ENCODE measurements around the gene NEDD8.

DNA sequence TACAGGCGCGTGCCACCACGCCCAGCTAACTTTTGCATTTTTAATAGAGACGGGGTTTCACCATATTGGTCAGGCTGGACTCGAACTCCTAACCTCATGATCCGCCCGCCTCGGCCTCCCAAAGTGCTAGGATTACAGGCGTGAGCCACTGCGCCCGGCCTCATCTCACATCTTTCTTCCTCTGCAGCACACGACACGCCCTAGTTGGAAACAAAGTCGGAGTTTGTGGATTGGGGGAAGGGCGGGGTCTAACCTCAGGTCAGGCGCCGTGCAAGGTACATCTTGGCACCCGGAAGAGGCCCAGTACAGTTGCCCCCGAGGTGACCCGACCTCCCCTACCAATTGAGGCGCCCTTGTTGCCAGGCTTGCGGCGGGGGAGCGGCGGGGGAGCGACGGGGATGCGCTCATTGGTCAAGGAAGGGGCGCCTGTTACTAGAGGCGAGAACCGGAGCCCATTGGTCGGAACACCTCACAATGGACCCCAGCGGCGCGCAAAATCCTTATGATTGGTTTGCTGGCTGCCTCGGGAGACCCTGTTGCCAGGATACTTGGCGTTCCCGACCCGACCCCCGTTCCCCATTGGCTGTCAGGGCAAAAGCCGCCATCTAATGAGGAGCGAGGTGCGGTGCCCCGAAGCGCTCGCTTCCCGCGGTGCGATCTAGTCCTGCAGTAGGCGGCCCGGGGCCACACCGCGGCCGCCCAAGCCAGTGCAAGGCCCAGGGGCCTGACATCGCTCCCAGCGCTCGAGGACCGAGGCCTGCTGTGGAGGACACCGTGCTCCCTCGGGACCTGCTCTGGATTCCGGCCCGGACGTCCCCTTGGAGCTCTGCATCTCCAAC, 60.5 kb downstream of the NEDD8 start, which contains the start of gene REC8:
- TF ChIP-seq FOXA1 (IDR thresholded peaks at IDR 0.05) (no peak), BHLHE40 (IDR thresholded peaks at IDR 0.05; ENCODE audit: borderline replicate concordance) (no peak), SP1 (IDR thresholded peaks at IDR 0.05) (no peak), FOXM1 (IDR thresholded peaks at IDR 0.05; ENCODE audit: borderline replicate concordance) (no peak), ZNF384 (IDR thresholded peaks at IDR 0.05) (no peak), PKNOX1 (IDR thresholded peaks at IDR 0.05) (no peak), ELF4 (IDR thresholded peaks at IDR 0.05) (no peak), FOXK2 (IDR thresholded peaks at IDR 0.05) (no peak), ARNT (IDR thresholded peaks at IDR 0.05) (no peak), CTBP1 (IDR thresholded peaks at IDR 0.05; ENCODE audit: borderline replicate concordance) (no peak), LEF1 (IDR thresholded peaks at IDR 0.05; ENCODE audit: borderline replicate concordance) (no peak), SUZ12 (IDR thresholded peaks at IDR 0.05) (no peak), L3MBTL2 (conservative IDR thresholded peaks at IDR 0.05) (no peak)
